H9 (cell line): ENCODE data around the gene ITGA8. TPM values are rescaled to one million over a fixed set of nuclear protein-coding genes. Genes with fewer than 3 reads are reported as not detected.

ENCODE experiments used
- DNase-seq: peaks from one replicate; pipeline ENCODE4 v3.0.0-alpha.2; 2017
- H2AFZ ChIP-seq: one replicate; pipeline ENCODE4 v1.6.1; 2013; ENCODE audit warnings: mild to moderate bottlenecking, low read length, control low read depth, moderate library complexity
- H2AK5ac ChIP-seq: 2 replicates; pipeline ENCODE4 v1.6.1; 2013; ENCODE audit warnings: low read length, control low read depth, mixed read lengths; ENCODE audit not compliant: insufficient read length
- H2BK120ac ChIP-seq: one replicate; pipeline ENCODE4 v1.6.1; 2013; ENCODE audit warnings: low read depth, mild to moderate bottlenecking, low read length, control low read depth, inconsistent platforms; ENCODE audit not compliant: poor library complexity, severe bottlenecking
- H2BK12ac ChIP-seq: 2 replicates; pipeline ENCODE4 v1.6.1; 2013; ENCODE audit warnings: low read length, control low read depth, mixed read lengths, low read depth; ENCODE audit not compliant: insufficient read length
- H2BK15ac ChIP-seq: 2 replicates; pipeline ENCODE4 v1.6.1; 2013; ENCODE audit warnings: low read depth, low read length, control low read depth
- H2BK20ac ChIP-seq: one replicate; pipeline ENCODE4 v1.6.1; 2013; ENCODE audit warnings: low read depth, mild to moderate bottlenecking, low read length, control low read depth, inconsistent platforms; ENCODE audit not compliant: poor library complexity, severe bottlenecking
- H2BK5ac ChIP-seq: 2 replicates; pipeline ENCODE4 v1.6.1; 2013; ENCODE audit warnings: low read length, control low read depth, mixed read lengths; ENCODE audit not compliant: insufficient read length
- H3K14ac ChIP-seq: 2 replicates; pipeline ENCODE4 v1.6.1; 2013; ENCODE audit warnings: low read length, control low read depth; ENCODE audit not compliant: insufficient read depth
- H3K18ac ChIP-seq: 2 replicates; pipeline ENCODE4 v1.6.1; 2013; ENCODE audit warnings: low read depth, mild to moderate bottlenecking, mixed read lengths, low read length, control low read depth; ENCODE audit not compliant: insufficient read length
- H3K23ac ChIP-seq: 2 replicates; pipeline ENCODE4 v1.6.1; 2013; ENCODE audit warnings: low read length, control low read depth, mixed read lengths, low read depth; ENCODE audit not compliant: insufficient read length
- H3K23me2 ChIP-seq: 2 replicates; pipeline ENCODE4 v1.6.1; 2013; ENCODE audit warnings: low read depth, mild to moderate bottlenecking, mixed read lengths, low read length, control low read depth; ENCODE audit not compliant: insufficient read length, poor library complexity, severe bottlenecking
- H3K27ac ChIP-seq: 2 replicates; pipeline ENCODE4 v1.5.1; 2013; ENCODE audit warnings: low read length, control low read depth, mixed read lengths, low read depth; ENCODE audit not compliant: insufficient read length
- H3K27me3 ChIP-seq: 2 replicates; pipeline ENCODE4 v1.6.1; 2013; ENCODE audit warnings: low read length, control low read depth, inconsistent platforms; ENCODE audit not compliant: insufficient read depth
- H3K4ac ChIP-seq: 2 replicates; pipeline ENCODE4 v1.6.1; 2013; ENCODE audit warnings: low read depth, mild to moderate bottlenecking, control low read depth, inconsistent platforms, low read length, moderate library complexity
- H3K4me1 ChIP-seq: 2 replicates; pipeline ENCODE4 v1.6.1; 2013; ENCODE audit warnings: low read length, control low read depth, inconsistent platforms; ENCODE audit not compliant: insufficient read depth
- H3K4me2 ChIP-seq: 2 replicates; pipeline ENCODE4 v1.6.1; 2013; ENCODE audit warnings: low read length, control low read depth, mixed read lengths; ENCODE audit not compliant: insufficient read length, insufficient read depth
- H3K56ac ChIP-seq: 2 replicates; pipeline ENCODE4 v1.6.1; 2013; ENCODE audit warnings: low read depth, mild to moderate bottlenecking, mixed read lengths, low read length, control low read depth; ENCODE audit not compliant: insufficient read length
- H3K79me1 ChIP-seq: 2 replicates; pipeline ENCODE4 v1.6.1; 2013; ENCODE audit warnings: low read depth, mild to moderate bottlenecking, moderate library complexity, low read length, control low read depth, inconsistent platforms; ENCODE audit not compliant: insufficient read depth, poor library complexity, severe bottlenecking
- H3K79me2 ChIP-seq: 2 replicates; pipeline ENCODE4 v1.6.1; 2013; ENCODE audit warnings: low read length, control low read depth, inconsistent platforms; ENCODE audit not compliant: insufficient read depth
- H3K9ac ChIP-seq: 2 replicates; pipeline ENCODE4 v1.6.1; 2013; ENCODE audit warnings: low read length, control low read depth, mixed read lengths; ENCODE audit not compliant: insufficient read length; ENCODE audit errors: extremely low read depth
- H3K9me3 ChIP-seq: one replicate; pipeline ENCODE4 v1.6.1; 2013; ENCODE audit warnings: low read depth, low read length, inconsistent platforms; ENCODE audit not compliant: control insufficient read depth
- H3T11ph ChIP-seq: one replicate; pipeline ENCODE4 v1.6.1; 2013; ENCODE audit warnings: mild to moderate bottlenecking, low read length, control low read depth, inconsistent platforms
- H4K20me1 ChIP-seq: one replicate; pipeline ENCODE4 v1.6.1; 2013; ENCODE audit not compliant: control insufficient read depth, insufficient read length, insufficient read depth
- H4K5ac ChIP-seq: 2 replicates; pipeline ENCODE4 v1.6.1; 2013; ENCODE audit warnings: low read depth, mild to moderate bottlenecking, mixed read lengths, low read length, control low read depth; ENCODE audit not compliant: insufficient read length
- H4K8ac ChIP-seq: replicated peaks from 2 replicates; pipeline ENCODE4 v1.6.1; 2013; ENCODE audit warnings: low read length, control low read depth, mixed read lengths, low read depth; ENCODE audit not compliant: insufficient read length
- H4K91ac ChIP-seq: 2 replicates; pipeline ENCODE4 v1.6.1; 2013; ENCODE audit warnings: low read depth, mild to moderate bottlenecking, moderate library complexity, mixed read lengths, low read length, control low read depth; ENCODE audit not compliant: insufficient read length
- H3K27ac Mint-ChIP-seq, 3 experiments: 2 replicates in 2 of 3; 3 replicates in 1 of 3; pipeline ENCODE4 v1.8.0; 2020 to 2021; ENCODE audit warnings: mixed read lengths in 3 of 3, mild to moderate bottlenecking in 1 of 3, moderate library complexity in 1 of 3
- H3K27me3 Mint-ChIP-seq: 2 replicates; pipeline ENCODE4 v1.8.0; 2021; ENCODE audit warnings: low read depth, mild to moderate bottlenecking, moderate library complexity, mixed read lengths
- H3K36me3 Mint-ChIP-seq, 3 experiments: 2 replicates in 2 of 3; 3 replicates in 1 of 3; pipeline ENCODE4 v1.8.0; 2020 to 2021; ENCODE audit warnings: low read depth in 3 of 3, mixed read lengths in 3 of 3; ENCODE audit not compliant: insufficient read depth in 1 of 3
- H3K4me1 Mint-ChIP-seq, 2 experiments: 2 replicates each; pipeline ENCODE4 v1.8.0; 2020; ENCODE audit warnings: mixed read lengths in 2 of 2
- H3K4me3 Mint-ChIP-seq, 2 experiments: 2 replicates in 1 of 2; 3 replicates in 1 of 2; pipeline ENCODE4 v1.8.0; 2020 to 2021; ENCODE audit warnings: mild to moderate bottlenecking in 2 of 2, mixed read lengths in 2 of 2, moderate library complexity in 1 of 2
- H3K9me3 Mint-ChIP-seq, 2 experiments: 2 replicates in 1 of 2; 3 replicates in 1 of 2; pipeline ENCODE4 v1.8.0; 2020; ENCODE audit warnings: mild to moderate bottlenecking in 2 of 2, mixed read lengths in 2 of 2, moderate library complexity in 1 of 2
- WGBS: extraction: QIAGEN DNeasy Blood & Tissue Kit; methylation state at CpG from one replicate; pipeline ENCODE4 v1.1.7; 2013; ENCODE audit warnings: missing lambda C conversion rate, low lambda C conversion rate, mixed read lengths; ENCODE audit not compliant: insufficient read length; ENCODE audit errors: extremely low coverage; 5-methylcytosine and 5-hydroxymethylcytosine counted together
- total RNA-seq: library from RNA; stranded (reverse); gene quantifications from 2 replicates; pipeline ENCODE4 v1.2.1, GENCODE V29; 2021
- TF ChIP-seq, protein P1 (sequence below): fragments of 200-600 bp; sonication (generic); conservative IDR thresholded peaks from 3 replicates; pipeline ENCODE4 v1.8.0; 2021; ENCODE audit warnings: antibody characterized with exemption, mild to moderate bottlenecking

The ITGA8 gene
- total RNA-seq, 1 experiment from 2014 or later = not detected

DNA sequence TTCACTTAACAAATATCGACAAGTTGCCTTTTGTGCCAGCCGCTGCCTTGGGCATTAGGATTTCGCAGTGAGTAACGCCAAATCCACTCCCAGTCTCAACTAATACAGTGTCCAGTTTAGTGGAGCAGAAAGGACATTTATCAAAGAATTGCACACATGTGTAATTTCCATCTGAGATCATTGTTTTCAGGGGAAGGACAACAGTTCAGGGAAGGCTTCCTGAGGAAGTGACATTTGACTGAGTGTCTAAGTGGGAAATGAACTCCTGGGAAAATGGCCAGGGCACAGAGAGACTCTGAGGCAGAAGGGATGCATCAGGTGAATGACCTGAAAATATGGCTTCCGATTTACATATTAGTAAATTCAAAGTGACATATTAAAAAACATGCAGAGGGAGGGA, 89.4 kb downstream of the ITGA8 start:
- DNase-seq = no peak
- H2BK5ac ChIP-seq = no peak overlapping the region
- Mint-ChIP-seq H3K4me1 (peaks cover 0 to under 1% of the 10 kb centered on the region in 2 experiments; a peak in 1 of 4 replicates), H3K27ac (no peak overlapping the region), H3K27me3 (no peaks in the 10 kb centered on the region), H3K36me3 (no peaks in the 10 kb centered on the region), H3K4me3 (no peak overlapping the region), H3K9me3 (peaks cover 2% of the 10 kb centered on the region in 2 experiments; a peak in 2 of 5 replicates)
- TF ChIP-seq, protein P1, sequence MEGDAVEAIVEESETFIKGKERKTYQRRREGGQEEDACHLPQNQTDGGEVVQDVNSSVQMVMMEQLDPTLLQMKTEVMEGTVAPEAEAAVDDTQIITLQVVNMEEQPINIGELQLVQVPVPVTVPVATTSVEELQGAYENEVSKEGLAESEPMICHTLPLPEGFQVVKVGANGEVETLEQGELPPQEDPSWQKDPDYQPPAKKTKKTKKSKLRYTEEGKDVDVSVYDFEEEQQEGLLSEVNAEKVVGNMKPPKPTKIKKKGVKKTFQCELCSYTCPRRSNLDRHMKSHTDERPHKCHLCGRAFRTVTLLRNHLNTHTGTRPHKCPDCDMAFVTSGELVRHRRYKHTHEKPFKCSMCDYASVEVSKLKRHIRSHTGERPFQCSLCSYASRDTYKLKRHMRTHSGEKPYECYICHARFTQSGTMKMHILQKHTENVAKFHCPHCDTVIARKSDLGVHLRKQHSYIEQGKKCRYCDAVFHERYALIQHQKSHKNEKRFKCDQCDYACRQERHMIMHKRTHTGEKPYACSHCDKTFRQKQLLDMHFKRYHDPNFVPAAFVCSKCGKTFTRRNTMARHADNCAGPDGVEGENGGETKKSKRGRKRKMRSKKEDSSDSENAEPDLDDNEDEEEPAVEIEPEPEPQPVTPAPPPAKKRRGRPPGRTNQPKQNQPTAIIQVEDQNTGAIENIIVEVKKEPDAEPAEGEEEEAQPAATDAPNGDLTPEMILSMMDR = no peak
- H3K23me2 ChIP-seq = no peaks in the 10 kb centered on the region
- H2BK15ac ChIP-seq = no peak overlapping the region
- H3K9ac ChIP-seq = no peak overlapping the region
- H3T11ph ChIP-seq = no peak overlapping the region
- H3K23ac ChIP-seq = no peak overlapping the region
- no peak overlapping the region for H3K4ac ChIP-seq
- no peaks in the 10 kb centered on the region for H3K27me3 ChIP-seq
- no peak overlapping the region for H3K56ac ChIP-seq
- H4K8ac ChIP-seq = no peak overlapping the region
- no peak overlapping the region for H4K91ac ChIP-seq
- no peak overlapping the region for H4K5ac ChIP-seq
- H2AK5ac ChIP-seq = no peak overlapping the region
- H2BK120ac ChIP-seq = no peak overlapping the region
- H4K20me1 ChIP-seq = no peaks in the 10 kb centered on the region
- H3K18ac ChIP-seq = no peak overlapping the region
- no peaks in the 10 kb centered on the region for H3K79me2 ChIP-seq
- no peak overlapping the region for H2BK20ac ChIP-seq
- no peak overlapping the region for H2BK12ac ChIP-seq
- no peak overlapping the region for H3K14ac ChIP-seq
- H3K9me3 ChIP-seq = no peaks in the 10 kb centered on the region
- H3K4me2 ChIP-seq = no peak overlapping the region
- WGBS = no CpG with 5 or more reads among the region's 5 CpGs
- H3K4me1 ChIP-seq = no peaks in the 10 kb centered on the region
- H3K79me1 ChIP-seq = no peaks in the 10 kb centered on the region
- H2AFZ ChIP-seq = no peak overlapping the region
- H3K27ac ChIP-seq = no peak overlapping the region
